AG04449 (cell line): Measurements from ENCODE around the gene ABCC3.

Source experiments
- CTCF ChIA-PET: fragments of 350-600 bp; formaldehyde crosslinking; extraction: SDS; loops from one replicate; lab custom pipeline; 2021; ENCODE audit warnings: antibody characterized with exemption; lab: Yijun Ruan, JAX
- POLR2A ChIA-PET: fragments of 400-600, 350-600 bp; formaldehyde crosslinking; extraction: SDS; loops from one replicate; lab custom pipeline; 2020; ENCODE audit warnings: antibody characterized with exemption, inconsistent platforms; lab: Yijun Ruan, JAX
- DNase-seq: peaks from one replicate; pipeline ENCODE4 v3.0.0-alpha.2; 2010; ENCODE audit warnings: low read depth, low spot score
- H3K4me3 ChIP-seq: 2 replicates; pipeline ENCODE4 v1.5.1; 2011; ENCODE audit warnings: low read depth, mild to moderate bottlenecking, control low read depth, low read length
- CTCF ChIP-seq: IDR thresholded peaks from one replicate; pipeline ENCODE4 v1.5.1; 2011; ENCODE audit warnings: mild to moderate bottlenecking, moderate library complexity, low read length, control low read depth, inconsistent platforms; ENCODE audit not compliant: insufficient read depth; ENCODE audit errors: missing control alignments

Gene ABCC3

GRCh38 chr17:50684612-50685333 lies 50.1 kb downstream of the ABCC3 start:
- no peak for TF ChIP-seq CTCF
- ChIA-PET POLR2A (interaction anchor here (0.8 kb wide), 1 partner anchor 15 kb away, joined by 3 read pairs; no protein-coding TSS in a partner anchor), CTCF (interaction anchor here (0.9 to 11.3 kb wide), 10 partner anchors 10 to 135 kb away, joined by 3 to 150 read pairs (median 3); partner anchors contain the start of gene SPATA20)
- no peak for DNase-seq
- no peak overlapping the region for H3K4me3 ChIP-seq

GRCh38 chr17:50685334-50685665 lies 50.6 kb downstream of the ABCC3 start:
- DNase-seq = no peak
- ChIA-PET POLR2A (no interaction called here), CTCF (interaction anchor here (0.9 to 11.3 kb wide), 7 partner anchors 10 to 135 kb away, joined by 3 to 150 read pairs (median 11); partner anchors contain the start of gene SPATA20)
- TF ChIP-seq CTCF = no peak
- H3K4me3 ChIP-seq = no peak overlapping the region

- CTCF ChIA-PET = interaction anchor here (0.9 to 11.3 kb wide), 5 partner anchors 11 to 136 kb away, joined by 3 to 150 read pairs (median 23); partner anchors contain the start of gene SPATA20
- POLR2A ChIA-PET = no interaction called here
- no peak for TF ChIP-seq CTCF
- DNase-seq = no peak
- no peak overlapping the region for H3K4me3 ChIP-seq
Measured at GRCh38 chr17:50685691-50686493, 51.2 kb downstream of the ABCC3 start.

- CTCF ChIA-PET = interaction anchor here (3.4 to 11.3 kb wide), 3 partner anchors 10 to 137 kb away, joined by 23 to 150 read pairs (median 54); partner anchors contain the start of gene SPATA20
- no peak for TF ChIP-seq CTCF
- no peak overlapping the region for H3K4me3 ChIP-seq
- POLR2A ChIA-PET = no interaction called here
- no peak for DNase-seq
Measured at GRCh38 chr17:50686494-50687199, 52.0 kb downstream of the ABCC3 start.

GRCh38 chr17:50687200-50688066 lies 52.8 kb downstream of the ABCC3 start:
- ChIA-PET POLR2A (no interaction called here), CTCF (interaction anchor here (3.0 to 11.3 kb wide), 3 partner anchors 9 to 138 kb away, joined by 6 to 150 read pairs (median 54); partner anchors contain the start of gene SPATA20)
- TF ChIP-seq CTCF = no peak
- no peak for DNase-seq
- no peak overlapping the region for H3K4me3 ChIP-seq
